HG03521 (cell line): ENCODE results near the gene FMN1.

Source experiments
- ATAC-seq: cut with Tn5 transposase; IDR thresholded peaks from one replicate; pipeline ENCODE4 v1.9.1; 2021; ENCODE audit warnings: mild to moderate bottlenecking, moderate library complexity; ENCODE audit not compliant: unreplicated experiment

The FMN1 gene

GRCh38 chr15:33068511-33068990, 126.0 kb downstream of the FMN1 start:
- no peak for ATAC-seq

DNA sequence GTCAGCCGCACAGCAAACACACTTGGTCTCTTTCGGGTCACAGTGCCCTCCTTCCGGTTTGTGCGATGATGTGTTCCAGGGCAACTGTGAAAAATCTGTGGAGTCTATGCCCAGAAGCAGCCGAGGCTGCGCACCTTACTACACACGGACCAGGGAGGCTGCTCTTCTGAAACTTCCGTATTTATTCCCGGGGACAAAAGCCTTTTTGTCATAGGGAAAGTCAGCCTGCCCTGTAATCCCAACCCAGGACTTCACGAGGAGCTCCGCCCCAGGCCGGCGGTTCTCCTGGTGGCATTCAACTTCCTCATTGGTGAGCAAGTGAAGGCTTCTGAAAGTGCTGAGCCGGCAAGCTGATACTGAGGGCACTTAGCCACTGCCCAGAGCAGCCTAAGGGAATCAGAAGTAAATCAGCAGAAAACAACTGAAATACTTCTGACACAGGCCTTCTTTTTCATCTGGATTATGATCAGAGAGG, 126.5 kb downstream of the FMN1 start:
- no peak for ATAC-seq

DNA sequence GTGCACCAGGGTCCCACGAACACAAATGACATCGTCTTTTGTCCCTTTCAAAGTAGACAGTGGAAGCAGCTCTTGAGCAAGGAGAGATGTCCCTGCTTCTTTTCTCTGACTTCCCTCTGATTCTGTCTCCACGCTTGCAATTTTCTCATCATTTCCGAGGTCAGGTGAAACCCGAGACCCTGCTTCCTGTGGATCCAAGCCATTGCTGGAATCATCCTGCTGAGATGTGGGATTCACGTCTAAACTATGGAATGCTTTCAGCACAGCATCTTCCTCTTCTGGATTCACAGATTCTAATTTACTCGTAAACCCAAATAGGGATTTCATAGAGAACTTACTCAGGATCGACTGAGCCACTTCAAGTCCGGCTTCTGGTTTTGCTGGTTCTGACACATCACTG, 127.1 kb downstream of the FMN1 start:
- no peak for ATAC-seq

- ATAC-seq: no peak
Observed at GRCh38 chr15:33066584-33066983, 127.9 kb downstream of the FMN1 start.

GRCh38 chr15:33064878-33065277, 129.6 kb downstream of the FMN1 start:
- ATAC-seq: no peak

GRCh38 chr15:33059184-33059583, 135.3 kb downstream of the FMN1 start:
- no peak for ATAC-seq

DNA sequence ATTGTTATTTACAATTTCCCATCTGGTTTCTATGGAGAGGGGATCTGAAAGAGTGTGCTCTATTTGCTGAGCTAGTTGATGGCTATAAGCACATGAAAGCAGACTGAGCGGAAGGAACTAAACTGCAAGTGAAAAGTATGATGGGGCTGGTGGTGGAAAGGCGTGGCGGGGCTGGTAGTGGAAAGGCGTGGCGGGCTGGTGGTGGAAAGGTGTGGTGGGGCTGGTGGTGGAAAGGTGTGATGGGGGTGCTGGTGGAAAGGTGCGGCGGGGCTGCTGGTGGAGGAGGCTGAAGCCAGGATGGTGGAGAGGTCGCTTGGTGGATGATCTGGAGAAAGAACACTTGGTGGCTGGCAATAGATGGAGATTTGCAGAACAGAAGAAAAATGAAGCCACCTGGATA, 136.7 kb downstream of the FMN1 start:
- no peak for ATAC-seq

GRCh38 chr15:33055962-33056361, 138.6 kb downstream of the FMN1 start:
- no peak for ATAC-seq

DNA sequence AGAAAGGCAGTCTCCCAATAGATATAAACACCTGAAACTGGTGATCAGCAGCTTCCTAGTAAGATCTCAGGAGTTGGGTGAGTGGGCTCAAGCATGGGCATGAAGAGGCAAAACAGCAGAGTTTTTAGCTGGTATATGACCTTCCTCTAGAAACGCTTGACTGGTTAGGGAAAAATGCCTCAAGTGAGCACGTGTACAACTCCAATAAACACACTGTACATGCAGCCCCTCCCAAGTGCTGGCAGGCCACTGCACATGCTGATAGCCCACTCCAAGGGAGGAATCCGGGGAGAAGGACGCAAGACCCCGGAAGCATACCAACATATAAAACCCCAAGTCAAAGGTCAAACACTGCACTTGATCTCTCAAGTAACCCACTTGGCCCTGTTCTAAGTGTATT, 143.0 kb downstream of the FMN1 start:
- no peak for ATAC-seq

DNA sequence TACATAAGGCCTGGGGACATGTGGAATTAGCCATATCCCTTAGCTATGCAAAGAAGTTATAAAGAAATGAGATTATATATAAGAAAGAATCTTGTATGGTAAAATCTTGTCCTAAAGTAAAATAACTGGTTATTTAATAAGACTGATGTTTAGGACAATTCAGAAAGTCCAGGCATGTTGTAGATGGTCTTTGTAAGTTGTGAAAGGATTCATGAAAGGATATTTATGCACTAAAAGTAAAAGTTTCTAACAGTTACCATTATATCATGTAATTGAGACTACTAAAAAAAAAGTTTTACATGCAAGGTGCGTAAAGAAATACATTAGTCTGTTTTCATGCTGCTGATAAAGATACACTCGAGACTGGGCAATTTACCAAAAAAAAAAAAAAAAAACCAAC, 146.3 kb downstream of the FMN1 start:
- no peak for ATAC-seq

DNA sequence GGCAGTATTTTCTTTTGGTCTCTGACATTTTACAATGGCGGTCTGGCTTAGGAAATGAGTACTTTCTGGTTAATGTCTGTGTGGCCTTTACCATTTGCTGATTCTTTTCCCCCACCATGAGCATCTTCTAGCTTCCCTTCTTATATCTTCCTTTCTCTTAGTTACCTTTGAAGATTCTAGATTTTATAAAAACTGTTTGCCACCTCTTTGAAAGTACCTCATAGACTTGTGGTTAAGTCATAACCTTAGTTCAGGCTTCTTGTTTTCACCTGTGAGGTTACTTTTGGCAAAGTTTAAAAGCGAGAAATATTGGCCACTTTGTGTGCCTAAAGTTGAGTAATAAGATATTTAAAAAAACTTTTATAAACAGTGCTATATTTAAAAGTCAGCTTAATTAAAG, 147.4 kb downstream of the FMN1 start:
- ATAC-seq: no peak

GRCh38 chr15:33046329-33046728, 148.2 kb downstream of the FMN1 start:
- ATAC-seq: no peak

GRCh38 chr15:33045066-33045810, 149.3 kb downstream of the FMN1 start:
- ATAC-seq: no peak

DNA sequence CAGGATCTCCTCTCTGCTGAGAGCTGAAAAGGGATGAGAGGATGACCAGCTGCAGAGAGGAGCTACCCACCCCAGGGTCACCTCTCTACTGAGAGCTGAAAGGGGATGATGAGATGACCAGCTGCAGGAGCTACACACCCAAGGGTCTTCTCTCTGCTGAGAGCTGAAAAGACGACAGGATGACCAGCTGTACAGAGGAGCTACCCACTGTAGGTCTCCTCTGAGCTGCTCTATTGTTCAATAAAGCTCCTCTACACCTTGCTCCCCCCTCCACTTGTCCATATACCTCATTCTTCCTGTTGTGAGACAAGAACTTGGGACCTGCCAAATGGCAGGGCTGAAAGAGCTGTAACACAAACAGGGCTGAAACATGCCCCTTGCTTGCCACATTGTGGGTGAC, 149.9 kb downstream of the FMN1 start:
- no peak for ATAC-seq

DNA sequence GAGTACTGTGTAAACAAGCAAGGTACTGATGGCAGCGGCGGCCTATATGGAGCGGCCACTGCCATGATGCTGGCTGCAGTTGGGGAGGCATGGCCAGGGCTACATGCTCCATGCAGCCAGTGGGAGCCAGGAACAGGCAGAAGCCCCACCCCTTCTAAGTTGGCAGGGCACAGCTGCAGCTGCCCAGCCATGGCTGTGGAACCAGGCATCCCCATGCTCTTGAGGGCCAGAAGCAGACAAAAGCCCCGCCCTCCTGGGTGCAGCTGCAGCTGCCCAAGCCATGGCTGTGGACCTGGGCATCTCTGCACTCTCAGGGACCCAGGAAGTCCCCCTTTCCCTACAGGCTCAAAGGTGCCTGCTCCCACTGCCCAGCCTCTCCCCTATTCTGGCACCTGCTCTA, 150.9 kb downstream of the FMN1 start:
- no peak for ATAC-seq

DNA sequence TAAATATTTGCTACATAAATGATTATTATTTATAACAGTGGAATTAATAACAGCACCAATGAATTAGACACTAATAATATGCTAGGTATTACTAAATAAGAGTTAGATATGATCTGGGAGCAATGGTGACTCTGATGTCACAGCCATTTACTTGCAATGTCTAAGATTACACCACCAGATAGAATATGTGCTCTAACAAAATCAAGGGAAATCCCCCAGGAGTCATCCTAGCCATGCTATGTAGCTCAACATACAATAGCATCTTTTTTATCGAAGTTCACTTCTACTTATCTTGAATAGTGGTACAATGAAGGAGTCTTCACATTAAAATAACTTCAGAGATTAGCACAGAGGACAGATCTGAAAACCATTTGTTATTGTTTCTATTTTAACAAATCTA, 154.0 kb downstream of the FMN1 start:
- no peak for ATAC-seq

GRCh38 chr15:33034588-33034987, 159.9 kb downstream of the FMN1 start:
- ATAC-seq: no peak

DNA sequence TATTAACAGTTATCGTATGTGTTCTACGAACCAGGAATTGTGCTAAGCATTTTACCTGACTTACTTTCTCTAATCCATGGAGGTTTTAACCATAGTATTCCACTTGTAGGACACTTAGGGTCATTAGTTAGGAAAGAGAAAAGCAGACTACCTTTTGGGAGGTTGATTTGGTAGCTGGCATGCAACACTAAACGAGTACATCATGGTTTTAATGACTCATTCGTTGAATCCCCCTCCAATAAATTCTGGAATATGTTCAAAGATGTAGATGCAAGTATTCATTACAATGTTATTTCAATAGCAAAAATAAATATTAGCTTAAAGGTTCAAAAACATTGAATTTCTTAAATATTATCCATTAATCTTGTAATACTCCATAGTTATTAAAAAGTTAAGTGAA, 162.5 kb downstream of the FMN1 start:
- ATAC-seq: no peak

GRCh38 chr15:33031324-33031821, 163.1 kb downstream of the FMN1 start:
- no peak for ATAC-seq

DNA sequence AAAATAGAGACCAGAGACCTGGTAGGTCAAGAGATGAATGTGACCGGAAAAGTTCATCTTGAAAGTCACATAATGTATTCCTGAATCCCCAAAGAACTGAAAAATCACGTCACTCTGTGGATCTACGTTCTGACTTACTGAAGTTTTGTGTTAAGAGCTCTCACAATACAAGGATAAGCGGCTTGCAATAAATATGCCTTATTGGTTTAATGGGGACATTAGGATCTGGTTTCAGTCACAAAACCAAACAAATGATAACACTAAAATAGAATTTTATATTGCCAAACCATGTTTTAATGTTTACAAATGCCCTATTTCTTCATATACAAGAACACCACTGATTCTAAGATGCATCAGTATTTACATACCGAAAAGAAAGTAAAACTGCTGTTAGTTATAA, 164.2 kb downstream of the FMN1 start:
- no peak for ATAC-seq

- no peak for ATAC-seq
Observed at GRCh38 chr15:33029109-33029652, 165.3 kb downstream of the FMN1 start.

DNA sequence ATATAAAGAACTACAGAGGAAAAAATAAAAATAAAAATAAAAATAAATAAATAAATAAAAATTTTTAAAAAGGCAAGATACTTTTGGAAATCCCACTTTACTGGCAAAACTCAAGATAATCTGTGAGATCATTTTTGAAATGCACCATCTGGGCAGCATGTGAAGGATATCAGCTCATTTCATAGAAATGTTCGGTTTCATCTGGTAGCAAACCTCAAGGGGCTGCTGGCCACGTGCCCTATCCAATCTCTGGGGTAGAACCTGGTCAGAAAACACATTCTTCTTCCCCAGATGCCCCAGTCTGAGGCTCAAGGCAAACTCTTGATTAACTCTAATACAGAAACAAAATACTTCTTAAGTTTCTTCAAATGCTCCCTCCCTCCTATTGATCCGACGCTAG, 166.0 kb downstream of the FMN1 start:
- no peak for ATAC-seq
